GM21529 (cell line): ENCODE measurements around the gene CAPN1.

Experiments used
- ATAC-seq: cut with Tn5 transposase; IDR thresholded peaks from one replicate; pipeline ENCODE4 v1.9.1; 2021; ENCODE audit not compliant: unreplicated experiment

The CAPN1 gene

DNA sequence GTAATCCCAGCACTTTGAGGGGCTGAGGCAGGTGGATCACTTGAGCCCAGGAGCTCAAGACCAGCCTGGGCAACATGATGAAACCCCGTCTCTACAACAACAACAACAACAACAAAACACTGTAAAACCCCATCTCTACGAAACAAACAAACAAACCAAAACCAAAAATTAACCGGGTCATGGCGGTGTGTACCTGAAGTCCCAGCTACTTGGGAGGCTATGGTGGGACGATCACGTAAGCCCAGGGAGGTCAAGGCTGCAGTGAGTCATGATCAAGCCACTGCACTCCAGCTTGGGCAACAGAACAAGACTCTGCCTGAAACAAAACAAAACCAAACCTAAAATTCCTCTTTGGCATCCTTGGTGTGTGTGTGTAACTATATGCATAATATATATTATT, 73.0 kb downstream of the CAPN1 start:
- no peak for ATAC-seq

DNA sequence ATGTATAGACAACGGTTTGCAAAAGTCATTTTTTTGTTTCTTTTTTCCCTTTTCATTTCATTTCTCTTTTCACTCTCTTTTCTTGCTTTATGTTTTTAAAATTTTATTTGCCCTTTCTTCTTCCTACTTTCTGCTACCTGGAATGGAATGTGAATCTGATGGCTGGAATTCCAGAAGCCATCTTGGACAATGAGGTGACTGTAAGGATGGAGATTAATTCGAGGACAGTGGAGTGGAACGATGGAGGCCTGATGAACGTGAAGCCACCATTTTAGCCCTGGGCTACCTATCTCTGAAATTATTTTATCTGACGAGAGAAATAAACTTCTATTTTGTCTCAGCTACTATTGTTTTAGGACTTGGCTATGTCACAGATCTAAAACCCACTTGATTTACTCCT, 77.3 kb downstream of the CAPN1 start:
- ATAC-seq: no peak

DNA sequence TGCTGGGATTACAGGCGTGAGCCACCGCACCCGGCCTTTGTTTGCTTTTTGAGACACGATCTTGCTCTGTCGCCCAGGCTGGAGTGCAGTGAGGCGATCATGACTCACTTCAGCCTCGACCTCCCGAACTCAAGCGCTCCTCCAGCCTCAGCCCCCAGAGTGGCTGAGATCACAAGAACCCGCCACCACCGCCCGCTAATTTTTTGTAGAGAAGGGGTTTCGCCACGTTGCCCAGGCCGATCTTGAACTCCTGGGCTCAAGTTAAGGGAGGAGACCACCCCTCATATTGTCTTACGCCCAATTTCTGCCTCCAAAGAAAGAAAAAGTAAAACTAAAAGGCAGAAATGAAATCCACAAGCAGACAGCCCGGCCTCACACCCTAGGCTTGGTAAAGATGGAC, 78.6 kb downstream of the CAPN1 start:
- no peak for ATAC-seq

DNA sequence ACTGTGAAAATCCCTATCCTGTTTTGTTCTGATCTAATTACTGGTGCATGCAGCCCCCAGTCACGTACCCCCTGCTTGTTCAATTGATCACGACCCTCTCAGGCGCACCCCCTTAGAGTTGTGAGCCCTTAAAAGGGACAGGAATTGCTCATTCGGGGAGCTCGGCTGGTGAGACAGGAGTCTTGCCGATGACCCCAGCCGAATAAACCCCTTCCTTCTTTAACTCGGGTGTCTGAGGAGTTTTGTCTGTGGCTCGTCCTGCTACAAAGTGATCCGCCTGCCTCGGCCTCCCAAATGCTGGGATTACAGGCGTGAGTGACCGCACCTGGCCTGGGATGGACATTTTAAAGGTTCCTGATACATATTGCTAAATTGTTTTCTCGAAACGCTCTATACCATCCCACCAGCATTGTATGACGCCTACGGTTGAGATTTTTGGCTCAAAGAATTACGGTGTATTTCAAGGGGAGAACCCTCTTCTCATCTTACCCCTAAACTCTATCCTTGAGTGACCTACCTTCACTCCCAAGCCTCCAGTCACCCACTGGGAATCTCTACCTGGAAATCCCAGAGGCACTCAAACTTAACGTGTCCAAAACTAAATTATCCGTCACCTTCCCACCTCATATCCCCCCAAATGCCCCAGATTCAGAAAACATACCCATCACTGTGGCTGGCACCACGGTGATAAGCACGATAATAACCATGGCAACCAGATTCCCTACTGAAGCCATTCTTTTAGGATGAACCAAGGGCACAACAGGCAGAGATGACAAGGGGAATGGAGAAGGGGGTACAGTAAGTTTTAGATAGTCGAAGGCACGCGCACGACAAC, 79.2 kb downstream of the CAPN1 start:
- no peak for ATAC-seq
